Measurements from ENCODE around the gene TFAP2E. TPM values are rescaled to one million over a fixed set of nuclear protein-coding genes. Genes with fewer than 3 reads are reported as not detected.

Gene TFAP2E
- total RNA-seq, 1 experiment from 2014 or later: 0.26 TPM

- Histone ChIP-seq H3K9ac (ENCODE audit: low read length) (no peak overlapping the region), H3K4me2 (ENCODE audit: low read length) (no peak overlapping the region), H3K9me2 (replicated peaks; ENCODE audit: low read length) (no peaks in the 10 kb centered on the region), H3K27ac (ENCODE audit: low read length) (no peak overlapping the region), H3K27me3 (ENCODE audit: low read length) (no peaks in the 10 kb centered on the region), H3K79me2 (ENCODE audit: low read length) (peaks cover 28% of the 10 kb centered on the region), H3K36me3 (ENCODE audit: low read depth, low read length) (peaks cover 5% of the 10 kb centered on the region; the same call in 1 of the 2 replicates), H4K20me1 (ENCODE audit: low read length) (no peaks in the 10 kb centered on the region), H3K9me3 (ENCODE audit: low read length) (no peaks in the 10 kb centered on the region), H3F3A (ENCODE audit: low read length, unreplicated experiment) (peaks cover 10% of the 10 kb centered on the region), H3K4me3 (ENCODE audit: low read length) (no peak overlapping the region), H2AFZ (ENCODE audit: low read length) (no peak overlapping the region), H3K4me1 (ENCODE audit: insufficient read depth, low read length) (peaks cover 17% of the 10 kb centered on the region)
- BruUV-seq (replicated peaks): no TSS peak
- intact Hi-C loops (cut with micrococcal nuclease): no loop called here
- ChIA-PET POLR2A (ENCODE audit: unreplicated experiment) (no interaction called here), CTCF (interaction anchor here (0.7 to 0.8 kb wide), 2 partner anchors 65 to 108 kb away, joined by 3 read pairs; no protein-coding TSS in a partner anchor)
- TF ChIP-seq CTCF (conservative IDR thresholded peaks at IDR 0.05; ENCODE audit: low read depth, low read length) (no peak), EZH2phosphoT487 (IDR thresholded peaks at IDR 0.05; ENCODE audit: borderline replicate concordance, low read length) (no peak), EZH2 (IDR thresholded peaks at IDR 0.05; ENCODE audit: low read length, unreplicated experiment) (no peak)
- DNase-seq: no peak
- no peak for ATAC-seq
These were observed 12.6 kb upstream of the TFAP2E start for GRCh38 chr1:35560256-35561225.

GRCh38 chr1:35561297-35561971, 11.7 kb upstream of the TFAP2E start:
- BruUV-seq (replicated peaks): no TSS peak
- Histone ChIP-seq H3K27me3 (ENCODE audit: low read length) (no peaks in the 10 kb centered on the region), H3K36me3 (ENCODE audit: low read depth, low read length) (peaks cover 5% of the 10 kb centered on the region; the same call in 1 of the 2 replicates), H2AFZ (ENCODE audit: low read length) (no peak overlapping the region), H3F3A (ENCODE audit: low read length, unreplicated experiment) (peaks cover 5% of the 10 kb centered on the region), H3K9me2 (replicated peaks; ENCODE audit: low read length) (no peaks in the 10 kb centered on the region), H3K4me3 (ENCODE audit: low read length) (no peak overlapping the region), H3K4me1 (ENCODE audit: insufficient read depth, low read length) (peaks cover 10% of the 10 kb centered on the region; the same call in 1 of the 2 replicates), H3K79me2 (ENCODE audit: low read length) (peaks cover 26% of the 10 kb centered on the region), H3K9me3 (ENCODE audit: low read length) (no peaks in the 10 kb centered on the region), H4K20me1 (ENCODE audit: low read length) (no peaks in the 10 kb centered on the region), H3K9ac (ENCODE audit: low read length) (no peak overlapping the region), H3K4me2 (ENCODE audit: low read length) (no peak overlapping the region), H3K27ac (ENCODE audit: low read length) (no peak overlapping the region)
- POLR2A ChIA-PET (ENCODE audit: unreplicated experiment): no interaction called here
- ATAC-seq (no peak), DNase-seq (no peak)
- TF ChIP-seq EZH2phosphoT487 (IDR thresholded peaks at IDR 0.05; ENCODE audit: borderline replicate concordance, low read length) (no peak), CTCF (conservative IDR thresholded peaks at IDR 0.05; ENCODE audit: low read depth, low read length) (no peak)
- intact Hi-C loops (cut with micrococcal nuclease): no loop called here
- CTCF ChIA-PET: interaction anchor here (0.8 kb wide), 1 partner anchor 109 kb away, joined by 3 read pairs; no protein-coding TSS in a partner anchor

Data from PC-3 (cell line).